Osteocyte (in vitro differentiated cells): ENCODE measurements around the gene EN1. TPM values are rescaled to one million over a fixed set of nuclear protein-coding genes. Genes with fewer than 3 reads are reported as not detected.

Experiments used
- DNase-seq: peaks from one replicate; pipeline ENCODE4 v3.0.0; 2021; ENCODE audit warnings: mixed read lengths; ENCODE audit not compliant: unreplicated experiment; ENCODE audit errors: extremely low spot score
- H3K27ac Mint-ChIP-seq: one replicate; pipeline ENCODE4 v1.8.0; 2021; ENCODE audit warnings: mild to moderate bottlenecking, mixed read lengths; ENCODE audit not compliant: unreplicated experiment
- H3K27me3 Mint-ChIP-seq: one replicate; pipeline ENCODE4 v1.8.0; 2021; ENCODE audit warnings: mixed read lengths; ENCODE audit not compliant: unreplicated experiment
- H3K36me3 Mint-ChIP-seq: one replicate; pipeline ENCODE4 v1.8.0; 2021; ENCODE audit warnings: mixed read lengths; ENCODE audit not compliant: unreplicated experiment
- H3K4me1 Mint-ChIP-seq: one replicate; pipeline ENCODE4 v1.8.0; 2021; ENCODE audit warnings: mixed read lengths; ENCODE audit not compliant: unreplicated experiment
- H3K4me3 Mint-ChIP-seq: one replicate; pipeline ENCODE4 v1.8.0; 2021; ENCODE audit warnings: mild to moderate bottlenecking, moderate library complexity, mixed read lengths; ENCODE audit not compliant: unreplicated experiment
- H3K9me3 Mint-ChIP-seq: one replicate; pipeline ENCODE4 v1.8.0; 2021; ENCODE audit warnings: mixed read lengths; ENCODE audit not compliant: unreplicated experiment
- CTCF ChIP-seq: fragments of 200-600 bp; sonication (generic); IDR thresholded peaks from 2 replicates; pipeline ENCODE4 v1.5.0; 2021; ENCODE audit warnings: antibody characterized with exemption, mild to moderate bottlenecking, moderate library complexity
- total RNA-seq: library from RNA; stranded (reverse); gene quantifications from 2 replicates; pipeline ENCODE4 v1.2.1, GENCODE V29; 2021

EN1 gene
- total RNA-seq, 1 donor from 2014 or later, result not detected

- H3K36me3 Mint-ChIP-seq, result no peaks in the 10 kb centered on the region
- no peaks in the 10 kb centered on the region for H3K9me3 Mint-ChIP-seq
- H3K4me1 Mint-ChIP-seq, result peaks cover 4% of the 10 kb centered on the region
- H3K27ac Mint-ChIP-seq, result no peak overlapping the region
- no peak overlapping the region for H3K4me3 Mint-ChIP-seq
- DNase-seq, result no peak
- TF ChIP-seq CTCF, result no peak
- H3K27me3 Mint-ChIP-seq, result peaks cover 73% of the 10 kb centered on the region
Measured at GRCh38 chr2:118859157-118859770, 11.8 kb upstream of the EN1 start.

GRCh38 chr2:118858485-118859156 lies 11.2 kb upstream of the EN1 start:
- no peaks in the 10 kb centered on the region for H3K9me3 Mint-ChIP-seq
- peaks cover 74% of the 10 kb centered on the region for H3K27me3 Mint-ChIP-seq
- TF ChIP-seq CTCF, result no peak
- no peak for DNase-seq
- no peak overlapping the region for H3K27ac Mint-ChIP-seq
- no peaks in the 10 kb centered on the region for H3K36me3 Mint-ChIP-seq
- no peak overlapping the region for H3K4me3 Mint-ChIP-seq
- peaks cover 7% of the 10 kb centered on the region for H3K4me1 Mint-ChIP-seq

GRCh38 chr2:118857677-118858484 lies 10.4 kb upstream of the EN1 start:
- no peaks in the 10 kb centered on the region for H3K36me3 Mint-ChIP-seq
- no peak overlapping the region for H3K27ac Mint-ChIP-seq
- H3K4me1 Mint-ChIP-seq, result peaks cover 7% of the 10 kb centered on the region
- DNase-seq, result no peak
- H3K4me3 Mint-ChIP-seq, result no peak overlapping the region
- peaks cover 79% of the 10 kb centered on the region for H3K27me3 Mint-ChIP-seq
- no peak for TF ChIP-seq CTCF
- H3K9me3 Mint-ChIP-seq, result no peaks in the 10 kb centered on the region

GRCh38 chr2:118856978-118857676 lies 9.7 kb upstream of the EN1 start:
- no peak for DNase-seq
- no peak overlapping the region for H3K4me3 Mint-ChIP-seq

More at GRCh38 chr2:118856978-118857676, 9.7 kb upstream of the EN1 start:
- Mint-ChIP-seq H3K27me3 (peaks cover 78% of the 10 kb centered on the region), H3K9me3 (no peaks in the 10 kb centered on the region), H3K27ac (no peak overlapping the region), H3K36me3 (no peaks in the 10 kb centered on the region), H3K4me1 (peaks cover 7% of the 10 kb centered on the region)
- no peak for TF ChIP-seq CTCF
